Left lung (tissue), 10 donors: ENCODE data around the gene DNAJA2. TPM values are rescaled to one million over a fixed set of nuclear protein-coding genes. Genes with fewer than 3 reads are reported as not detected.

Source experiments
- ATAC-seq: fragments of 200-7000 bp; cut with Tn5 transposase; one replicate; pipeline ENCODE4 v1.9.1; 2020; ENCODE audit warnings: moderate library complexity
- DNase-seq, 4 donors: peaks; one replicate each; pipeline ENCODE4 v3.0.0-alpha.2; 2013 to 2020
- H3K27ac ChIP-seq, 2 donors: fragments of 200-600 bp; sonication (generic) in 1 of 2; one replicate each; pipeline versions ENCODE4 v1.5.0 to v1.8.0; 2020 to 2021
- H3K27me3 ChIP-seq, 2 donors: fragments of 200-600 bp; sonication (generic) in 1 of 2; one replicate each; pipeline versions ENCODE4 v1.5.0 to v1.8.0; 2020 to 2021
- H3K36me3 ChIP-seq, 2 donors: fragments of 200-600 bp; sonication (generic) in 1 of 2; one replicate each; pipeline versions ENCODE4 v1.5.0 to v1.8.0; 2020 to 2021
- H3K4me1 ChIP-seq, 2 donors: fragments of 200-600 bp; one replicate each; pipeline ENCODE4 v1.8.0; 2021
- H3K4me3 ChIP-seq, 2 donors: fragments of 200-600 bp; sonication (generic) in 1 of 2; one replicate each; pipeline versions ENCODE4 v1.5.0 to v1.8.0; 2020 to 2021; ENCODE audit warnings: mild to moderate bottlenecking in 1 of 2
- H3K9me3 ChIP-seq, 2 donors: fragments of 200-600 bp; sonication (generic) in 1 of 2; one replicate each; pipeline versions ENCODE4 v1.5.0 to v1.8.0; 2020 to 2021
- intact Hi-C, 2 donors: fragments of 100-400 bp; cut with DNase I; formaldehyde crosslinking; loops; one replicate each; pipeline versions ENCODE4 v1.11.2 to v1.14.2; 2022
- polyA plus RNA-seq, 6 donors: library from polyadenylated mRNA; unstranded; fragments of 120-200 nt; gene quantifications; one replicate each; pipeline ENCODE4 v1.2.1, GENCODE V29; 2013; ENCODE audit not compliant: insufficient read length in 6 of 6
- total RNA-seq, 2 donors: library from RNA; stranded (reverse); fragmentation: NEBNext Ultra II Directional; extraction: Animal tissue kit (Norgen Biotek cat#: 25700); gene quantifications; one replicate each; pipeline ENCODE4 v1.2.1, GENCODE V29; 2021
- TF ChIP-seq, protein P1 (sequence below), 2 donors: fragments of 200-600 bp; sonication (generic) in 1 of 2; IDR thresholded peaks; one replicate each; pipeline versions ENCODE4 v1.5.0 to v1.8.0; 2021; ENCODE audit warnings: antibody characterized with exemption in 2 of 2
- donor health status: DM: no; HTN: yes; CAD: no.
- donor health status: DM: no; HTN: no; CAD: no.

The DNAJA2 gene
- total and polyA plus RNA-seq, 8 donors = 41.8 to 71.4 (median 67.2) TPM

DNA sequence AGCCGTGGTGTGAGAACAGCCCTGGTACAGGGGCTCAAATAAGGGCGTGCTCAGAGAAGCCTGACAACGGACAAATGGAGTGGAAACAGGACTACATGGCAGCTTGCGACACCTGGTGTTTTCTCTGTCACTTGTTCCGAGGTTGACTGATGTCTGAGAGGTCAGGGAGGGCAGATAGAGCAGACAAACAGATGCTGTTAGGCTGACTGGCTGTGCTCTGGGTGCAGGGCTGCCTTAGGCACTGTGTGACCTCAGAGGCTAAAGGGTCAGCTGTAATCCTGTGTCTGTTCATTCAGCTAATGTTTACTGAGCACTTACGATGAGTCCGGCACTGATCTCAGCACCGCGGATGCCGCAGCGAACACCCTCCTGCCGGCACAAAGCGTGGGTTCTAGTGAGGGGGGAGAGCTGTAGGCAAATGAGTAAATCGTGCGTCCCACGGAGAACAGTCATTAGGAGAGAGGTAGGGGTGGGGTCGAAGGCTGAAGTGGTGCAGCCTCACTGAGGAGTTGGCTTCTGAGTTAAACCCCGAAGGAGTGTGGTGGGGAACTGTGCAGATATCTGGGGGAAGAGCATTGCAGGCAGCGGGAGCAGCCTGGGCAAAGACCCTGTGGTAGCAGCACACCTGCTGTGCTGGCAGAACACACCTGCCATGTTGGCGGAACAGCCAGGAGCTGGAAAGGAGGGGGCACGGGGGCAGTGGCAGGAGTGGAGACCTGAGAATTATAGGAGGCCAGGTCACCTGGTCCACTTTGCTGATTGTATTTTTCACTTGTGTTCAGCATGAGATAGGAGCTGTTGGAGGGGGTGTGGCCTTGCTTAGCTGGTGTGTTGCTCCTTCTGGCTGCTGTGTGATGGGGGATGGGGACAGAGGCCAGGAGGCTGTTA lies 54.3 kb downstream of the DNAJA2 start:
- no peak for DNase-seq

DNA sequence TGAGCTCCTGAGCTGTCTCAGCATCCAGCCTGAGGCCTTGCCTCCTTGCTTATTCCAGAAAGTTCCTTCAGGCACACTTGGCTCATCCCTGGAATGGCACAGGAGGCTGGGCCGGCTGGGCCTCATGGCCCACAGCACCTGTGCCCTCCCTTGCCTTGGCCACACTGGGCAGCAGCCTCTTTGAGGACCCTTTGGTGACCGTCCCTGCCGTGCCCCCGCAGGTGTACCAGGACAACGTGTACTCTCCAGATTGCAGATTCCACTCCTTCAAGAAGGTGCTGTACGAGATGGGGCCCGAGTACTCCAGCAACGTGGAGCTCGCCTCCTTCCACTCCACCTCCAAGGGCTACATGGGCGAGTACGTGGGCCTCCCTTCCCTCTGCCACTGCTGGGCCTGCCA lies 55.1 kb downstream of the DNAJA2 start:
- Histone ChIP-seq H3K36me3 (peaks cover 0 to 15% of the 10 kb centered on the region in 2 donors), H3K27ac (no peak overlapping the region), H3K27me3 (no peaks in the 10 kb centered on the region), H3K4me1 (no peaks in the 10 kb centered on the region), H3K4me3 (no peak overlapping the region), H3K9me3 (no peaks in the 10 kb centered on the region)
- intact Hi-C loops = loop anchor here in 1 of 2 donors (10.0 kb wide), 1 partner anchor 64 kb away; no protein-coding TSS in a partner anchor
- TF ChIP-seq, protein P1, sequence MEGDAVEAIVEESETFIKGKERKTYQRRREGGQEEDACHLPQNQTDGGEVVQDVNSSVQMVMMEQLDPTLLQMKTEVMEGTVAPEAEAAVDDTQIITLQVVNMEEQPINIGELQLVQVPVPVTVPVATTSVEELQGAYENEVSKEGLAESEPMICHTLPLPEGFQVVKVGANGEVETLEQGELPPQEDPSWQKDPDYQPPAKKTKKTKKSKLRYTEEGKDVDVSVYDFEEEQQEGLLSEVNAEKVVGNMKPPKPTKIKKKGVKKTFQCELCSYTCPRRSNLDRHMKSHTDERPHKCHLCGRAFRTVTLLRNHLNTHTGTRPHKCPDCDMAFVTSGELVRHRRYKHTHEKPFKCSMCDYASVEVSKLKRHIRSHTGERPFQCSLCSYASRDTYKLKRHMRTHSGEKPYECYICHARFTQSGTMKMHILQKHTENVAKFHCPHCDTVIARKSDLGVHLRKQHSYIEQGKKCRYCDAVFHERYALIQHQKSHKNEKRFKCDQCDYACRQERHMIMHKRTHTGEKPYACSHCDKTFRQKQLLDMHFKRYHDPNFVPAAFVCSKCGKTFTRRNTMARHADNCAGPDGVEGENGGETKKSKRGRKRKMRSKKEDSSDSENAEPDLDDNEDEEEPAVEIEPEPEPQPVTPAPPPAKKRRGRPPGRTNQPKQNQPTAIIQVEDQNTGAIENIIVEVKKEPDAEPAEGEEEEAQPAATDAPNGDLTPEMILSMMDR (IDR thresholded peaks at IDR 0.05) = no peak
- ATAC-seq (no peak), DNase-seq (no peak)

More for the DNA sequence above, 54.3 kb downstream of the DNAJA2 start:
- Histone ChIP-seq H3K27me3 (no peaks in the 10 kb centered on the region), H3K9me3 (no peaks in the 10 kb centered on the region), H3K4me3 (no peak overlapping the region), H3K36me3 (peaks cover 0 to 22% of the 10 kb centered on the region in 2 donors), H3K4me1 (no peaks in the 10 kb centered on the region), H3K27ac (no peak overlapping the region)
- TF ChIP-seq, protein P1 (IDR thresholded peaks at IDR 0.05) = no peak
- ATAC-seq = no peak
- intact Hi-C loops = loop anchor here in 1 of 2 donors (10.0 kb wide), 1 partner anchor 64 kb away; no protein-coding TSS in a partner anchor

DNA sequence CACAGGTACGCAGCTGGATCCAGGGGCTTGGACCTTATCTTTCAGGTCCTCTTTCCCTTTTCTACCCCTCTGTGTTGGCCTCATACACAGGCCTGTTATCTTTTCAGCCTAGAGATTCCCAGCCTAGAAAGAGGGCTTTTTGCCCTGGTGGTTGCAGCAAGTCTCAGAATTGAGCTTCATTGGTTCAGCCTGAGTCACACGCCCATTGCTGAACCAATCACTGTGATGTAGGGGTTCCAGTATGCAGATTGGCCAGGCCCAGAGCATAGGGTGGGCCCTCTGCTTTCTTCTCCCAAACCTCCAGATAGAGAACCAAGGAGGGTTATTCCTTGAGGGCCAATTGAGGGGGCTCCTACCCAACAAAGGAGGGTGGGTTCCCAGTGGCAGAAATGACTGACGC lies 56.5 kb downstream of the DNAJA2 start:
- intact Hi-C loops = loop anchor here in 1 of 2 donors (10.0 kb wide), 1 partner anchor 62 kb away; no protein-coding TSS in a partner anchor
- DNase-seq (no peak), ATAC-seq (no peak)
- no peak overlapping the region for H3K27ac ChIP-seq
- H3K9me3 ChIP-seq = no peaks in the 10 kb centered on the region
- peaks cover 0 to 11% of the 10 kb centered on the region in 2 donors for H3K36me3 ChIP-seq
- TF ChIP-seq, protein P1 (IDR thresholded peaks at IDR 0.05) = no peak
- H3K27me3 ChIP-seq = no peaks in the 10 kb centered on the region
- H3K4me3 ChIP-seq = no peak overlapping the region
- H3K4me1 ChIP-seq = no peaks in the 10 kb centered on the region

DNA sequence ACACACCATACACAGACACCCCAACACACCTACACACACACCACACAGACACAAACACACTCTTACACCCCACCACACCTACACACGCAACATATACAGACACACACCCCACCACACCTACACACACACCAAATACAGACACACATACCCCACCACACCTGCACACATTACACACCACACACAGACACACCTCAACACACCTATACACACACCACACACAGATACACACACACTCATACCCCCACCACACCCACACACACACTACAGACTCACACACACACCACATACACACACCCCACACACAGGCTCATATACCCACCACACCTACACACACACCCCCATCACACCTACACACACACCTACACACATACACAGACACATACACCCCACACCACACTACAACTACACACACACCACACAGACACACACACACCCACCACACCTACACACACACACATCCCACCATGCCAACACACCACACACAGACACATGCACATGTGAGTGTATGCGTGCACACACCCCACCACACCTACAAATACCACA lies 57.9 kb downstream of the DNAJA2 start:
- H3K27me3 ChIP-seq = no peaks in the 10 kb centered on the region
- TF ChIP-seq, protein P1 (IDR thresholded peaks at IDR 0.05) = no peak
- H3K27ac ChIP-seq = no peak overlapping the region
- H3K4me1 ChIP-seq = no peaks in the 10 kb centered on the region
- intact Hi-C loops = loop anchor here in 1 of 2 donors (10.0 kb wide), 1 partner anchor 61 kb away; no protein-coding TSS in a partner anchor
- no peak for DNase-seq
- no peaks in the 10 kb centered on the region for H3K9me3 ChIP-seq
- no peak for ATAC-seq
- peaks cover 0 to 11% of the 10 kb centered on the region in 2 donors for H3K36me3 ChIP-seq
- H3K4me3 ChIP-seq = no peak overlapping the region
